Tibial artery (tissue), 4 donors: ENCODE measurements around the gene KIF15.

ENCODE experiments used
- DNase-seq, 2 donors: peaks; one replicate each; pipeline ENCODE4 v3.0.0-alpha.2; 2019
- H3K27ac ChIP-seq, 2 donors: fragments of 200-600 bp; sonication (generic) in 1 of 2; 1 replicate in 1 of 2; 2 replicates in 1 of 2; pipeline ENCODE4 v1.5.1; 2018 to 2019; ENCODE audit warnings: mild to moderate bottlenecking in 1 of 2
- H3K27me3 ChIP-seq, 2 donors: fragments of 200-600 bp; sonication (generic) in 1 of 2; one replicate each; pipeline versions ENCODE4 v1.5.1 to v1.6.0; 2016 to 2019
- H3K36me3 ChIP-seq, 3 donors: fragments of 200-600 bp; sonication (generic) in 2 of 3; one replicate each; pipeline ENCODE4 v1.5.1; 2016 to 2019; ENCODE audit warnings: mild to moderate bottlenecking in 2 of 3
- H3K4me1 ChIP-seq, 4 donors: fragments of 200-600 bp; sonication (generic) in 2 of 4; 1 replicate in 3 of 4; 2 replicates in 1 of 4; pipeline ENCODE4 v1.5.1; 2016 to 2019
- H3K4me3 ChIP-seq, 2 donors: fragments of 200-600 bp; sonication (generic) in 1 of 2; 1 replicate in 1 of 2; 2 replicates in 1 of 2; pipeline ENCODE4 v1.5.1; 2018 to 2019; ENCODE audit warnings: mild to moderate bottlenecking in 2 of 2
- H3K9me3 ChIP-seq, 3 donors: fragments of 200-600 bp; sonication (generic) in 1 of 3; one replicate each; pipeline ENCODE4 v1.5.1; 2016 to 2019
- intact Hi-C: fragments of 100-400 bp; cut with DNase I; formaldehyde crosslinking; loops from one replicate; pipeline ENCODE4 v1.15.0; 2023; ENCODE audit warnings: low total_unique reads
- TF ChIP-seq, protein P1 (sequence below), 2 experiments: fragments of 200-600 bp in 1 of 2; fragments of 450-650 bp in 1 of 2; IDR thresholded peaks; one replicate each; pipeline ENCODE4 v1.5.1; 2017 to 2019; ENCODE audit warnings: antibody characterized with exemption in 2 of 2, mild to moderate bottlenecking in 1 of 2, moderate library complexity in 1 of 2

The KIF15 gene

GRCh38 chr3:44899683-44900367 is 138.2 kb downstream of the KIF15 start:
- Histone ChIP-seq H3K27ac (no peak overlapping the region), H3K27me3 (peaks cover 0 to 28% of the 10 kb centered on the region in 2 donors), H3K4me1 (no peaks in the 10 kb centered on the region), H3K4me3 (no peak overlapping the region), H3K9me3 (no peaks in the 10 kb centered on the region), H3K36me3 (no peaks in the 10 kb centered on the region)
- TF ChIP-seq, protein P1, sequence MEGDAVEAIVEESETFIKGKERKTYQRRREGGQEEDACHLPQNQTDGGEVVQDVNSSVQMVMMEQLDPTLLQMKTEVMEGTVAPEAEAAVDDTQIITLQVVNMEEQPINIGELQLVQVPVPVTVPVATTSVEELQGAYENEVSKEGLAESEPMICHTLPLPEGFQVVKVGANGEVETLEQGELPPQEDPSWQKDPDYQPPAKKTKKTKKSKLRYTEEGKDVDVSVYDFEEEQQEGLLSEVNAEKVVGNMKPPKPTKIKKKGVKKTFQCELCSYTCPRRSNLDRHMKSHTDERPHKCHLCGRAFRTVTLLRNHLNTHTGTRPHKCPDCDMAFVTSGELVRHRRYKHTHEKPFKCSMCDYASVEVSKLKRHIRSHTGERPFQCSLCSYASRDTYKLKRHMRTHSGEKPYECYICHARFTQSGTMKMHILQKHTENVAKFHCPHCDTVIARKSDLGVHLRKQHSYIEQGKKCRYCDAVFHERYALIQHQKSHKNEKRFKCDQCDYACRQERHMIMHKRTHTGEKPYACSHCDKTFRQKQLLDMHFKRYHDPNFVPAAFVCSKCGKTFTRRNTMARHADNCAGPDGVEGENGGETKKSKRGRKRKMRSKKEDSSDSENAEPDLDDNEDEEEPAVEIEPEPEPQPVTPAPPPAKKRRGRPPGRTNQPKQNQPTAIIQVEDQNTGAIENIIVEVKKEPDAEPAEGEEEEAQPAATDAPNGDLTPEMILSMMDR (IDR thresholded peaks at IDR 0.05): no peak
- intact Hi-C loops: no loop called here
- DNase-seq: no peak

DNA sequence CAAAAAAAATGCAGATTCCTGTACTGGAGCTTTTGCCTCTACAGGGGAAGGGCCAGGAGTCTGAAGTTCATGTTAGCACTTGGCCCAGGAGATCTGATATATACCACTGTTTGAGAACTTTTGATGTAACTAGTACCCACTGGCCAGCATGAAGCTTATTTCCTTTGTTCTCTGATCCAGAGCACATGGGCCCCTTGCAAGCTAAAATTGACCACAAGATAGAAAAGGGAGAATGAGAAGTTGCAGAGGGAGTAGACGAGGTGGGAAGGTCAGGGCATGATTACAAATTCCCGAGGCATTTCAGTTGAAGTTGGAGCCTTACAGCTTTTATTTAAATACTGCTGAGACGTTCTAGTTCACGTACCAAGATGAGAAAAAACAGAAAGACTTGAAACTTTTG is 141.0 kb downstream of the KIF15 start:
- Histone ChIP-seq H3K4me1 (no peaks in the 10 kb centered on the region), H3K27ac (no peak overlapping the region), H3K36me3 (no peaks in the 10 kb centered on the region), H3K9me3 (no peaks in the 10 kb centered on the region), H3K27me3 (peaks cover 0 to 28% of the 10 kb centered on the region in 2 donors), H3K4me3 (no peak overlapping the region)
- DNase-seq: no peak
- TF ChIP-seq, protein P1 (IDR thresholded peaks at IDR 0.05): no peak
- intact Hi-C loops: no loop called here
